SK-N-SH treated with all-trans-retinoic acid at 6 μM for 48 hours (cell line): ENCODE data around the gene EMID1.

Experiments
- ATAC-seq: fragments of 200-7000 bp; cut with Tn5 transposase; 3 replicates; pipeline ENCODE4 v1.9.1; 2020; ENCODE audit warnings: mild to moderate bottlenecking, moderate library complexity
- BACH2 ChIP-seq: fragments of 250-450 bp; sonication (Bioruptor Pico); IDR thresholded peaks from 2 replicates; pipeline ENCODE4 v1.9.0; 2021; ENCODE audit warnings: mild to moderate bottlenecking, borderline replicate concordance
- CREB5 ChIP-seq: fragments of 250-450 bp; sonication (Bioruptor Pico); IDR thresholded peaks from 2 replicates; pipeline ENCODE4 v1.5.1; 2020; ENCODE audit warnings: low read depth, mild to moderate bottlenecking, moderate library complexity
- CSRNP3 ChIP-seq: fragments of 250-450 bp; sonication (Bioruptor Pico); IDR thresholded peaks from 2 replicates; pipeline ENCODE4 v1.5.1; 2021; ENCODE audit warnings: mild to moderate bottlenecking, moderate library complexity
- PATZ1 ChIP-seq: fragments of 250-450 bp; sonication (Bioruptor Pico); IDR thresholded peaks from 2 replicates; pipeline ENCODE4 v1.8.0; 2020; ENCODE audit warnings: mild to moderate bottlenecking, moderate library complexity, borderline replicate concordance
- POU6F1 ChIP-seq: fragments of 250-450 bp; sonication (Bioruptor Pico); IDR thresholded peaks from 2 replicates; pipeline ENCODE4 v1.8.0; 2021; ENCODE audit warnings: low read depth, mild to moderate bottlenecking, moderate library complexity, borderline replicate concordance
- SNAI2 ChIP-seq: fragments of 250-450 bp; sonication (Bioruptor Pico); IDR thresholded peaks from 2 replicates; pipeline ENCODE4 v1.5.0; 2020; ENCODE audit warnings: mild to moderate bottlenecking, moderate library complexity
- TOX ChIP-seq: fragments of 250-450 bp; sonication (Bioruptor Pico); IDR thresholded peaks from 2 replicates; pipeline ENCODE4 v1.8.0; 2021; ENCODE audit warnings: mild to moderate bottlenecking, moderate library complexity, borderline replicate concordance
- TSHZ2 ChIP-seq: fragments of 250-450 bp; sonication (Bioruptor Pico); IDR thresholded peaks from 2 replicates; pipeline ENCODE4 v1.5.0; 2020; ENCODE audit warnings: mild to moderate bottlenecking, moderate library complexity
- ZFP3 ChIP-seq: fragments of 250-450 bp; sonication (Bioruptor Pico); IDR thresholded peaks from 2 replicates; pipeline ENCODE4 v1.5.0; 2020; ENCODE audit warnings: mild to moderate bottlenecking, moderate library complexity
- ZNF565 ChIP-seq: fragments of 450-650 bp; formaldehyde crosslinking; conservative IDR thresholded peaks from 2 replicates; pipeline ENCODE4 v1.5.0; 2020; ENCODE audit warnings: low read depth, mild to moderate bottlenecking, moderate library complexity

EMID1 gene

GRCh38 chr22:29251981-29252911 lies 46.5 kb downstream of the EMID1 start:
- no peak for ATAC-seq

More at GRCh38 chr22:29251981-29252911, 46.5 kb downstream of the EMID1 start:
- TF ChIP-seq CSRNP3 (CRISPR knock-in tag), result no peak
- no peak for TF ChIP-seq ZNF565
- no peak for TF ChIP-seq TSHZ2 (CRISPR knock-in tag)
- no peak for TF ChIP-seq PATZ1 (CRISPR knock-in tag)
- TF ChIP-seq BACH2, result no peak
- no peak for TF ChIP-seq ZFP3
- TF ChIP-seq CREB5 (CRISPR knock-in tag), result no peak
- TF ChIP-seq POU6F1 (CRISPR knock-in tag), result no peak
- no peak for TF ChIP-seq SNAI2
- TF ChIP-seq TOX (CRISPR knock-in tag), result no peak
